HG03432 (cell line): ENCODE results near the gene CANX.
"Not testable (repeated sequence)": the region's sequence is repeated elsewhere in the genome, so short reads cannot be mapped to it uniquely, and the experiment has no call there.

ENCODE experiments used
- ATAC-seq: cut with Tn5 transposase; IDR thresholded peaks from one replicate; pipeline ENCODE4 v1.9.1; 2021; ENCODE audit warnings: mild to moderate bottlenecking, moderate library complexity; ENCODE audit not compliant: unreplicated experiment

The CANX gene

GRCh38 chr5:179697993-179698934 lies 503 bp upstream of the CANX start:
- peak; percentile 95 for ATAC-seq

DNA sequence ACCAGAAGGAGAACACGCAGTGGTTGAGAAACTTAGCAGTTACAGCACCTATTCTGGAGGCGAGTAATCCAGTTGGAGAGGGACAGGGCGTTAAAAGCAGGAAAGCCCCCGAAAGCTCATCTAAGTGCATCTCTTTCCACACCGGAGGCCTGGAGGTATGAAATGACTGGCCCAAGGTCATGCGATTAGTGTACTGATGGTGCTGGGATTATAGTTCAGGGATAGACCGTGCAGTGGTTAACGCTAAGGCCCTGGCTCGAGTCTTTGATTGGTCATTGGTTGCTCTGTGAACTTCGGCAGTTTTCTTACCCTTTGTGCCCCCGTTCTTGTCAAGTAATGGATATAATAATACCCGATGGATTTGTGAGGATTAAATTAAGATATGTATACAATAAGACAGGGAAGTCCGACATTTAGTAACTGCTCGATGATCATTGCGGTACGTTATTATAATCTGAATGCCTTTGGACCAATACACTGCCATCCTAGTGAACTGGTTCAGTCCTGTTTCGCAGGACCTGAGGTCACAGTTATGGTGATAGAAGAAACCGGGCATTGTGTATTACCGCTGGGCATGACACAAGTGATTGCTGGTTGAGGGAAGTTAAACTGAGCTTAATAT lies 960 bp downstream of the CANX start:
- ATAC-seq = no peak

DNA sequence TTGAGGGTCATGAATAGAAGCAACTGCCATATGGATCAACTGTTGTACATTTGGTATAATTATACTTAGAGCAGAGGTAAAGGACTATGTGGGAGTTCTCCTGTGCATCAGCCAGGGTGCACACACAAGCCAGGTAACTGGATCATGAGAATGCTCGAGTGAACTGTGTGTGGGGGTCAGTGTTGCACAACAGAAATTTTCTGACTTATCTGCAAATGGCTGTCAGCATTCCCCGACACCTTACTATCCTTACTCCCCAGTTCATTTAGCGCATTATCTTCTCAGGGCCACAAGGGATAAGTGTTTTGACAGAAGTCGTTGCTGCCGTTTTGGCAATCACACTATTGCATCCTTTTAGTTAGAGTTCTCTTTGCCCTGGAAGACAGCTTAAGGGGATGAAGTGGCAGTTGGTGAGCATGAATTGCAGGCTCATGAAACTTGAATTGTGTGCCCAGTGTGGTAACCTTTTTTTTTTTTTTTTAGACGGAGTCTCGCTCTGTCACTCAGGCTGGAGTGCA lies 1.7 kb downstream of the CANX start:
- no peak for ATAC-seq

DNA sequence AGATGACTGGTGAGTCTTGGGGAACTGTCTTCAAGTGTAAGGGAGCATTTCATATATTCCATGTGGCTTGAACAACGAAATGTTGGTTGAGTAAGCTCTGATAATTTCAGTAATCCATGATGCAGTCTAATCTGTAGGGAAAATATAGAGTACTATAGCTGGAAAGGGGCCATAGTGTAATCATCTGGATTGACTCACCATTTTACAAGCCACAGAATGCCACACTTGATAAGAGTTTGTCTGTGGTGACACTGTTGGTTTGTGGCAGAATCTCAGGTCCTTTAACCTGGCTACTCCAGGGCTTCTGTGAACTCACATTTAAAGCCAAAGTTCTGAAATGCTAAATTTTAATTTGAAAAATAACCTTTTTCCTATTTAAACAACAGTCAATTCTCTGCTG lies 17.5 kb downstream of the CANX start:
- no peak for ATAC-seq

GRCh38 chr5:179720222-179720621 lies 21.5 kb downstream of the CANX start:
- no peak for ATAC-seq

- no peak for ATAC-seq
These were observed 25.4 kb downstream of the CANX start for GRCh38 chr5:179724163-179724562.

- no peak for ATAC-seq
These were observed 28.3 kb downstream of the CANX start for GRCh38 chr5:179727106-179727505.

GRCh38 chr5:179729303-179729702 lies 30.5 kb downstream of the CANX start:
- no peak for ATAC-seq

DNA sequence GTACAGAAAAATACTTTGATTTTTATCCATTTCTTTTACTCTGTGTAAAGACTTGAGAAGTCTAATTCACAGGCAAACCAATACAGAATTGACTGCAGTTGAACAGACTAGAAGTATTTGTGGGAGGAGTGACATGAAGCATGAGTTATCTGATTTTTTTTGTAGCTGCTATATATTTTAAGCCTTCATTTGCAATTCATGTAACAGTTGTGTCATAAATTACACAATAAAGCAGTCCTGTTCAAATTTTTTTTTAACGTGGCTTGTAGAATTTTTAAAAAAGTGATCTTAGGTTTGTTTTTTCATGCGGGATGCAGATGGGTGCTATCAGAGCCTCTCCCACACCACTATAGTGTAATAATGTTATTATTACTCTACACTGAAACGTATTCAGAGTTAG lies 31.0 kb downstream of the CANX start:
- no peak for ATAC-seq

DNA sequence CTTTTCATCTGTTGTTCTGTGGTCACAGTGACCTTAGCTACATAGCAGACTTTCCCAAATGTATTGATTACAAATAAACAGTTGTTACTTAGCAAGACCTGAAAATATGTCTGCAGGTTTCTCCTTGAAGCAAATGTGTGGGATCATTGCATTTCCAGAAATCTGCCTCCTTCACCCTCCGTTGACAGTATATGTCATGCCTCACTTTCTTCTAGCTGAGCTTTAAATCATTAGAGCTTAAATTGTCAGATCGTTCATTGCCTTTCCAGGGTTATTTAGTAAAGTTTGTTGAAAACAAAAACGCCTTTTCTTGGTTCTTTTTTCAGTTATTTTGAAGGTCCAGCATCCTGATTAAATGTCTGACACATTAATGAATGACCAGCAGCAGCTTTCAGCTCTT lies 31.6 kb downstream of the CANX start:
- no peak for ATAC-seq

GRCh38 chr5:179730852-179731251 lies 32.1 kb downstream of the CANX start:
- no peak for ATAC-seq

DNA sequence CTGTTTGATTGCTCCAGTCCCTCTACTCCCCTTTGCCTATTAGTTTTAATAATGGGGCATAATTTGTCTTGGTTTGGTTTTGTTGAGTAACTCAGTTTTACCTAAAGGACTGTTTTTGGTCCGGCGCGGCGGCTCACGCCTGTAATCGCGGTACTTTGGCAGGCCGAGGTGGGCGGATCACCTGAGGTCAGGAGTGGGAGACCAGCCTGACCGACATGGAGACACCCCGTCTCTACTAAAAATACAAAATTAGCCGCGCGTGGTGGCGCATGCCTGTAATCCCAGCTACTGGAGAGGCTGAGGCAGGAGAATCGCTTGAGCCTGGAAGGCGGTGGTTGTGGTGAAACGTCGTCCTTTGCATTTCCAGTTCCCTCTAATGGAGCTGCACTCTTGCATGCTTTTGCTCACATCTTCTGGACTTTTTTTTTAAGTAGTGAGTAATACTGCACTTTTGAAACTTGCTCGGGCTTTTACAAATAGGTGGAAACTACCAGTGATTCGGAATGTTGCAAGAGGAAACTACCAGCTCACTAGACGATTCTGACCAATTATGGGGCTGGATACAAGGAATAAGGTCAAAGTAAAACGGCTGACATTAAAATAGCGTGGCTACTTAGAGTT lies 33.1 kb downstream of the CANX start:
- peak; percentile 19 for ATAC-seq

DNA sequence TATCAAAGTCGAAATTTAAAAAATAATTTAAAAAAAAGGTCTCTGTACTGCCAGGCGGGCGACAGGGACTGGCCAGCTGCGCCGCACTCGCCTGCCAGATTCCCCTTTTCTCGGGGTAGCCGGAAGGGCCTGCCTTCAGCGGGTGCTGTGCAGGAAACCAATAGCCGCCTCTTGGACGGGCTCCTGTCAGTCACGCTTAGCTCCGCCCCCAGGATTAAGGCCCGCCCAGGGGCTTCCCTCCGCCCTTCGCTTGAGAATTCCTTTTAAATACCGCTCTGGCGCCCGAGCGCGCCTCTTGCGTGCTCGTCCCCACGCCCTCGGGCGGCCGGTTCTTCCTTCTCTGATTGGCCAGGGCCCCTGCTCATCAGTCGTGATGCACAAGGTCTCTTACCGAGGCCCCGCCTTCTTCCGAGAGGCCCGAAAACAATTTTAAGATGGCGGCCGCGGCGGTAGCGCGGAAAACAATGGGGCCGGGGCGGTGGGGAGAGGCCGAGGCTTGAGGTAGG lies 33.7 kb downstream of the CANX start, which contains the start of gene MAML1:
Gene MAML1 (plus strand): TSS at position 411 of the 506 bp plus-strand sequence. CDS start 291 bp downstream, outside the sequence.
- ATAC-seq = peak; percentile 96

DNA sequence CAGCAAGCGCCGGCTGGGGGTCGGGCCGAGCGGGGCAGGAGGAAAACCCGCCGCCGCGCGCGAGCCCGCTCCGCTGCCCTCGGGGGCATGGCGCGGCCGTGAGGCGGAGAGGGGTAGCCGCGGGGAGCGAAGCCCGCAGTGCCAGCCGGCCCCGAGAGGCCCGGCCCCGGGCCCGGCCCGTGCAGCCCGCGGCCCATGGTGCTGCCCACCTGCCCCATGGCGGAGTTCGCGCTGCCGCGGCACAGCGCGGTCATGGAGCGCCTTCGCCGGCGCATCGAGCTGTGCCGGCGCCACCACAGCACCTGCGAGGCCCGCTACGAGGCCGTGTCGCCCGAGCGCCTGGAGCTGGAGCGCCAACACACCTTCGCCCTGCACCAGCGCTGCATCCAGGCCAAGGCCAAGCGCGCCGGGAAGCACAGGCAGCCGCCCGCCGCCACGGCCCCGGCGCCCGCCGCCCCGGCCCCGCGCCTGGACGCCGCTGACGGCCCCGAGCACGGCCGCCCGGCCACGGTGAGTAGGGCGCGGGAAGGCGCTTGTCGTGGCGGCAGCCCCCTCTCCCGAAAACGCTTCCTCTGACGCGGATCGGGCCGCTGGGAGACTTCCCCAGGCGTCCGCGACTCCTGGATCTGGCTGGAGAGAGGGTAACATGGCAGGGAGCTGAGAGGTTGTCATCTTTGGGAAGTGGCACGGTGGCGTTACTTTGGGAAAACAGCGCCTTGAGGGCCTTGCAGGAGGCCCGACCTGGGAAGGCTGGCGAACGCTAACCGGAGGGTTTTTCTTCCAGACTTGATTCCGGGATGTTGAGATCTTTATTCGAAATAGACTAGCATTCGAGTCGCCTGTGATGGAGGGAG lies 34.4 kb downstream of the CANX start:
- ATAC-seq = peak; percentile 32

GRCh38 chr5:179733772-179734126 lies 35.0 kb downstream of the CANX start:
- no peak for ATAC-seq

- no peak for ATAC-seq
These were observed 35.9 kb downstream of the CANX start for GRCh38 chr5:179734536-179735164.

- no peak for ATAC-seq
These were observed 40.0 kb downstream of the CANX start for GRCh38 chr5:179738742-179739141.

GRCh38 chr5:179744106-179744505 lies 45.3 kb downstream of the CANX start:
- not testable (repeated sequence) for ATAC-seq

GRCh38 chr5:179746872-179747271 lies 48.1 kb downstream of the CANX start:
- no peak for ATAC-seq

- ATAC-seq = no peak
These were observed 49.0 kb downstream of the CANX start for GRCh38 chr5:179747811-179748210.
